Liver (tissue), 5 donors: Measurements from ENCODE around the gene CBX5. TPM values are rescaled to one million over a fixed set of nuclear protein-coding genes. Genes with fewer than 3 reads are reported as not detected.

Source experiments
- polyA plus RNA-seq, 2 donors: library from polyadenylated mRNA; stranded (reverse) in 1 of 2; unstranded in 1 of 2; fragments of 200-250 nt in 1 of 2; fragments of >200 nt in 1 of 2; fragmentation: Nextera tagmentation in 1 of 2; extraction: Ambion mirVana in 1 of 2; gene quantifications; one replicate each; pipeline versions ENCODE4 v1.2.1 to v1.2.3, GENCODE V29; 2013 to 2015
- small RNA-seq: library from RNA; depleted of rRNA; stranded (forward); fragments of <200 nt; gene quantifications from one replicate; pipeline ENCODE3, GENCODE V24; 2014
- total RNA-seq, 2 donors: library from RNA; depleted of rRNA; stranded (reverse); fragments of >200 nt; gene quantifications; one replicate each; pipeline ENCODE4 v1.2.3, GENCODE V29; 2014
- donor health status: healthy.
- donor health status: healthy.
- donor health status: healthy.

CBX5 gene
- total and polyA plus RNA-seq, 4 donors = 4.4 to 62.3 (median 12.6) TPM

Small RNA genes within 50 kb of the gene (small RNA-seq; reads per million reads assigned to genes)
- gene RN7SL390P (not detected), gene RNU6-950P (not detected)

Other genes starting within 250 kb of the CBX5 start
- not detected for gene HOXC5, start 247.1 kb downstream of the CBX5 start, total RNA-seq
- not detected for gene HOXC5, start 247.1 kb downstream of the CBX5 start, polyA plus RNA-seq
- gene HOXC4, start 226.3 kb downstream of the CBX5 start, total RNA-seq = not detected
- under 1 TPM in 1 of 2 donors, not detected in 1; 0.02 TPM for gene HOXC4, start 226.3 kb downstream of the CBX5 start, polyA plus RNA-seq
- 10 to 100 TPM; 17.6 to 22.9 TPM for gene SMUG1, start 91.1 kb downstream of the CBX5 start, total RNA-seq
- gene SMUG1, start 91.1 kb downstream of the CBX5 start, polyA plus RNA-seq = 10 to 100 TPM; 28.0 to 42.9 TPM
- 100 to 1,000 TPM; 169 to 274 TPM for gene HNRNPA1, start 604 bp upstream of the CBX5 start, total RNA-seq
- 100 to 1,000 TPM in 1 of 2 donors, 10 to 100 TPM in 1; 81.0 to 241 TPM for gene HNRNPA1, start 604 bp upstream of the CBX5 start, polyA plus RNA-seq
- 100 to 1,000 TPM in 1 of 2 donors, 1 to 10 TPM in 1; 1.7 to 155 TPM for gene NFE2, start 20.9 kb upstream of the CBX5 start, total RNA-seq
- under 1 TPM; 0.44 to 0.71 TPM for gene NFE2, start 20.9 kb upstream of the CBX5 start, polyA plus RNA-seq
- 10 to 100 TPM; 54.6 to 87.7 TPM for gene COPZ1, start 45.0 kb upstream of the CBX5 start, total RNA-seq
- 10 to 100 TPM; 71.9 to 92.6 TPM for gene COPZ1, start 45.0 kb upstream of the CBX5 start, polyA plus RNA-seq
- gene GPR84, start 84.4 kb upstream of the CBX5 start, total RNA-seq = under 1 TPM; 0.33 to 0.37 TPM
- under 1 TPM in 1 of 2 donors, not detected in 1; 0.09 TPM for gene GPR84, start 84.4 kb upstream of the CBX5 start, polyA plus RNA-seq
- 1 to 10 TPM; 2.8 to 4.0 TPM for gene ZNF385A, start 104.6 kb upstream of the CBX5 start, total RNA-seq
- 1 to 10 TPM; 2.5 to 2.8 TPM for gene ZNF385A, start 104.6 kb upstream of the CBX5 start, polyA plus RNA-seq
- gene ITGA5, start 139.1 kb upstream of the CBX5 start, total RNA-seq = 10 to 100 TPM; 52.2 to 60.7 TPM
- gene ITGA5, start 139.1 kb upstream of the CBX5 start, polyA plus RNA-seq = 10 to 100 TPM; 26.6 to 27.1 TPM
- gene GTSF1, start 193.5 kb upstream of the CBX5 start, total RNA-seq = under 1 TPM; 0.33 to 0.89 TPM
- under 1 TPM in 1 of 2 donors, not detected in 1; 0.57 TPM for gene GTSF1, start 193.5 kb upstream of the CBX5 start, polyA plus RNA-seq
- 10 to 100 TPM; 12.4 to 32.0 TPM for gene NCKAP1L, start 217.6 kb upstream of the CBX5 start, total RNA-seq
- 1 to 10 TPM; 1.3 to 4.6 TPM for gene NCKAP1L, start 217.6 kb upstream of the CBX5 start, polyA plus RNA-seq